NCI-H2227 (cell line): ENCODE data around the gene LTBR.

Experiments
- DNase-seq: peaks from one replicate; lab custom pipeline; 2025; ENCODE audit not compliant: unreplicated experiment; lab: John Stamatoyannopoulos, UW

LTBR gene

GRCh38 chr12:6346235-6346832 lies 37.6 kb upstream of the LTBR start:
- no peak for DNase-seq

- no peak for DNase-seq
Measured at GRCh38 chr12:6346942-6347341, 37.0 kb upstream of the LTBR start.

- no peak for DNase-seq
Measured at GRCh38 chr12:6347367-6348338, 36.3 kb upstream of the LTBR start.

- DNase-seq: no peak
Measured at GRCh38 chr12:6351622-6352021, 32.3 kb upstream of the LTBR start.

GRCh38 chr12:6352193-6353173 lies 31.5 kb upstream of the LTBR start:
- DNase-seq: no peak

GRCh38 chr12:6354495-6355393 lies 29.2 kb upstream of the LTBR start:
- DNase-seq: no peak

GRCh38 chr12:6355491-6356373 lies 28.2 kb upstream of the LTBR start:
- DNase-seq: no peak

GRCh38 chr12:6356374-6356820 lies 27.6 kb upstream of the LTBR start:
- no peak for DNase-seq

- no peak for DNase-seq
Measured at GRCh38 chr12:6358881-6359280, 25.1 kb upstream of the LTBR start.

- DNase-seq: no peak
Measured at GRCh38 chr12:6360080-6360571, 23.8 kb upstream of the LTBR start.

GRCh38 chr12:6360578-6361490 lies 23.1 kb upstream of the LTBR start:
- peak; percentile 18 for DNase-seq

GRCh38 chr12:6361834-6362233 lies 22.1 kb upstream of the LTBR start:
- DNase-seq: no peak

- DNase-seq: no peak
Measured at GRCh38 chr12:6362403-6362802, 21.6 kb upstream of the LTBR start.

- DNase-seq: no peak
Measured at GRCh38 chr12:6363010-6363329, 21.0 kb upstream of the LTBR start.

- DNase-seq: peak; percentile 34
Measured at GRCh38 chr12:6363330-6364043, 20.5 kb upstream of the LTBR start.

GRCh38 chr12:6364044-6364374 lies 20.0 kb upstream of the LTBR start:
- DNase-seq: no peak
